Activated naive CD4-positive, alpha-beta T cell treated with anti-CD3 and anti-CD28 coated beads, Interleukin-2, amount 50 U/mL, for 16 hours (primary cell): Measurements from ENCODE around the gene NFS1.
"Not testable (repeated sequence)": the region's sequence is repeated elsewhere in the genome, so short reads cannot be mapped to it uniquely, and the experiment has no call there.

Experiments used
- DNase-seq: peaks from one replicate; pipeline ENCODE4 v3.0.0-alpha.2; 2020

The NFS1 gene

DNA sequence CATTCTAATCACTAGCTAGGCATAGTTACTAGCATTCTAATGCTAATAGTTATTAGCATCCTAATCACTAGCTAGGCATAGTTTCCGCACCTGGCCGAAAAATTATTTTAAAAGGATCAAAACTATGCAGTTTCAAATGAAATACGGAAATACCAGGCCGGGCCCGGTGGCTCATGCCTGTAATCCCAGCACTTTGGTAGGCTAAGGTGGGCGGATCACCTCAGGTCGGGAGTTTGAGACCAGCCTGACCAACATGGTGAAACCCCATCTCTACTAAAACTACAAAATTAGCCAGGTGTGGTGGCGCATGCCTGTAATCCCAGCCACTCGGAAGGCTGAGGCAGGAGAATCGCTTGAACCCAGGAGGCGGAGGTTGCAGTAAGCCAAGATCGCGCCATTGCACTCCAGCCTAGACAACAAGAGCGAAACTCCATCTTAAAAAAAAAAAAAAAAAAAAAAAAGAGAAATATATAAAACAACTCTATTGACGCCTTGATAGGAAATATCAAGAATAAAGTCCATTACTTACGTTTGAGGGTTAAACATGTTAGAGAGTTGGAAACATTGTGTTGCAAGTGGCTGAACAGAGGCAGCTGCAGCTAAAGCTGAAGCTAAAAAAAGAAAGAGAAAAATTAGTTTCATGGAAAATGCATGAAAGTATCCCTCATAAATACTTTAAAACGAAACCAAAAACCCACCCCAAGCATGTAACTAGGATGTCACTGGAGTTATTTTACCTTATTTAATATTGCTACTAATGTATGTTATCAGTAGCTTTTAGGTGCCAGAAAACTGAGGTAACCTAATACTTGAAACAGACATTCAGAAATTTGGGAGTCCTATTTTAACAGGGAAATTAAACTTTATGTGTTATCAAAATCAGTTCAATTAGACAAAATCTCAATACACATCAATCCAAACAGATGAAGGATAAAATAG lies 7.7 kb upstream of the NFS1 start:
- not testable (repeated sequence) for DNase-seq

GRCh38 chr20:35705894-35706293 lies 6.7 kb upstream of the NFS1 start:
- DNase-seq: not testable (repeated sequence)

GRCh38 chr20:35704514-35705261 lies 5.5 kb upstream of the NFS1 start:
- no peak for DNase-seq

DNA sequence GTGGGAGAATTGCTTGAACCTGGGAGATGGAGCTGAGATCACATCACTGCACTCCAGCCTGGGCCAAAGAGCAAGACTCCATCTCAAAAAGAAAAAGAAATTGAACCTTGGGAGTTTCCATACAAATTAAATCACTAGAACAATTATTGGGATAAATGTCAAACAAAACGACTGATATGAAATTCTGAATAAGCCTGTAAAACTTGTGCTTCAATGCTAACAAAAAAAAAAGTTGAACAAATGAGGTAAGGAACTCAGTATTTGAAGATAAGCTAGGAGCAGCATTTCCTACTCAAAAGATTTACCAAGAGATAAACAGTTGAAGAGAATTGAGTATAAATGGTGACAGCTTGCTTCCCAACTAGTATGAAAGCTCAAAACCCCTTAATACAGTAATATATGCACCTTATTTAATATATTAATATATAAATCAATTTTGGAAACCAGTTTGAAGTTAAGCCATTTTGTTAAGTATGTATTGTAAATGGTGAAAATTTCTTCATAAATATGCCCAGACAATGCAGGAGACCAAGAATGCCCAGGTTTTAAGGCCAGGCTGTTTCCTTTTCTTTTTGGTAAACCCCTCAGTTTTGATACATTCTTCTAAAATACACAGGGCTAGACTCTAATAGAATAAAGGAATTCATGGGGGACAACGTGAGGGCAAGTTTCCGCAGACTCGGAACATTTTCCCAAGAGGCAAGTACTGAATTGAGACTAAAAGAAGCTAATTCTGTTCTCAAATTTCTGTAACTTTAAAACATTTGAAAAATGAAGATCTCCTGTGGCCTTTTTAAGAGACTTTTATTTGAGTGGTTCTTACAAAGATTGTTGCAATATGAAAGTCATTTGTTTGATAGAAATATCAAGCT lies 3.9 kb upstream of the NFS1 start:
- no peak for DNase-seq

GRCh38 chr20:35702051-35702823 lies 3.1 kb upstream of the NFS1 start:
- DNase-seq: no peak

GRCh38 chr20:35700625-35701148 lies 1.5 kb upstream of the NFS1 start:
- DNase-seq: no peak

DNA sequence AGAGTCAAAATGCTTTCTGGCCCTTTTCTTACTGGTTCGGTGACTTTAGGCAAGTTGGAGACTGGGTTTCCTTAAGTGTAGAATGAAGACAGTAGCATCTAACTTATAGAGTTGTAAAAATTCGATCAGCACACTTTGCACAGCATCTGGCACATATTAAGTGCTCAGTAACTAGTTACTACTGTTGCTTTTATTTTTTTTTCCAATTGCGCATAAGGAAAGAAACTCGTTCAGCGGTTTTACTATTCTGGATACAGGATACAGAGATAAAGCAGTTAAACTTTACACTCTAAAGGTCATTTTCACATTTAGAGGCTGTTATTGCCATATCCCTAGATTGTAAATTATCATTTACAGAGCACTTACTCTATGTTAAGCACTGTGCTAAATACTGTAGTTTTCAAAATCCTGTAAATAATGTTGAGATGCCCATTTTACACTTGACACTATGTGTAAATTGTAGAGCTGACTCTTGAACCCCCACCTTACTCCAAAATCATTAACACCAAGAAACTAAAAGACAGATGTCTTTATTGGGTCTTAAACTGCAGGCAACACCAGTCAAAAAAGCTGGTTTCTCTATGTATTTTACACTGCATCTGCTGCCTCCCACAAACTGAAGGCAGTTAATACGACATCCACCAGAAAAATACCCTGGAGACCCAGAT lies 939 bp upstream of the NFS1 start:
- no peak for DNase-seq

- no peak for DNase-seq
Measured at GRCh38 chr20:35698298-35699126, 640 bp downstream of the NFS1 start.

DNA sequence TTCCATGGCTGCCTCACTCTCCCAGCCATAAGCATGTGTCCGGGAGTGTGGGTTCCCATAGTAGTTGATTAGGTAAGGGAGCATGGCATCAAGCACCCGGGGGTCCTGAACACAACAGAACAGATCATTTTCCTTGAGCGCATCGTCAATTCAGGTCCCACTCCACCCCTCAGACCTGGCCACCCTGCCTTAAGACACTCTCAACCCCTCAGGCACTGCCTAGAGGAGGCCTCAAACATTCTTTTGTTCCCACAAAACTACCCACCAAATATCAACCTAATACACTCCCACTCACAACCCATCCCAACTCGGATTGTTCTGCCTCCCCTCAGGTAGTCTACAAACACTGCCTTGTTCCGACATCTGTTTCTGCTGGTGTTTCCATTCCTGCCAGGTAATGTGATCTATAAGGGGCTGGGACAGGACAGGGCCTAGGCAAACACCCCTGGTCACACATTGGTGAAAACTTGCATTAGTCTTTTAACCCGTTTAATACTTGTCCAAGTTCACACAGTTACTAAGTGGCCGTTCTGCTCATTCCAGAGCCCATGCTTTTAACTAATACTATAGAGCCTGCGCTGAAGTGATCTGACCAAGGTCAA lies 1.4 kb downstream of the NFS1 start:
- DNase-seq: no peak

DNA sequence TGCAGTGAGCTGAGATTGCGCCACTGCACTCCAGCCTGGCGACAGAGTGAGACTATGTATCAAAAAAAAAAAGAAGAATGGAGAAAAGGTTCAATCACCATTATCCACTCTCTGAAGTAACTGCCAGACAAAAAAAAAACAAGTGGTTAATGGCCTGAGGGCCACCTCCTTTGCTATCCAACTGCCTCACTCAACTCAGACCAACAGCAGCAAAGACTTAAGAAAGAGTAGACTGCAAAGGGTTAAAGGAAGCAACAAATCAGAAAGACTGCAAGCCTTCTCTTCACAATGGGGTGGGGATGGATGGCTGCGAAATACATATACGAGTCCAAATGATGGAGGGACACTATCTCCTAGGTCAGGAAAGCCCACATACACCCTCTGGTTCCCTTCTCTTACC lies 3.2 kb downstream of the NFS1 start:
- no peak for DNase-seq

DNA sequence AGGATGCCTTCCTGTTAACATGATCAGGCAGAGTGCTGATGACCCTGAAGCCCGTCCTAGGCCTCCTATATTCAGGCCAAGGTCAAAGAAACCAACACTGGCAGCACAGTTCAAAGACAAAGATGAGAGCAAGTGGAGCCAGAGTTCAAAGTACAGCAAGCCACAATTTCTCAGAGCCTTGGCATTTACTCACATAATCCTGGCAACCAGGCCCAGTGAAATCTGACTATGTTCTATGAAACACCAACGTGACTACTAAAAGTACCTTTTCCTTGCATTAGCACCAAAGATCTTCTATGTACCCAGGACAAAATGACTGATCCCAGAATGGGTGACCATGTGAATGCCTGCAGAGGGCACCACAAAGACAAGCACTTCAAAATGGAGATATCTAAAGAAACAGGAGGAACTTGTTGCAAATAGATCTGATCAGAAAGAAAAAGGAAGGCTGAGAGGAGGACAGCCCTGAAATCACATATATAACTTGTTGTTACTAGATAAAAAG lies 3.9 kb downstream of the NFS1 start:
- DNase-seq: no peak

DNA sequence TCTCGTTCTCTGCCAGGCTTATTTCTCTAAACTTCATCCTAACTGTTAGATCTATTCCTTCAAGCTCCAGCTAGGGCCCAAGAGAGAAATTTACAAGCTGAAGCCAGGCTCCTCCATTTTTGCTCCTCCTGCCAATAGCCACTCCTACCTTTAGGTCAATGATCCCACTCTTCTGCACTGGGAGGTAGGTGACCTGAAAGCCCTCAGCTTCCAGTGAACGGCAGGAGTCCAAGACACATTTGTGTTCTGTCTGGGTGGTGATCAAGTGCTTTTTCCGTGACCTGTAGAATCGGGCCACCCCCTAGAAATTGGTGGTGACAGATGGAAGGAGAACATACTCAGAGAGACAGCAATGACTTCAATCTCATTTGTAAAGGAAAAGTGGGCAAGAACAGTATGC lies 8.9 kb downstream of the NFS1 start:
- DNase-seq: no peak

DNA sequence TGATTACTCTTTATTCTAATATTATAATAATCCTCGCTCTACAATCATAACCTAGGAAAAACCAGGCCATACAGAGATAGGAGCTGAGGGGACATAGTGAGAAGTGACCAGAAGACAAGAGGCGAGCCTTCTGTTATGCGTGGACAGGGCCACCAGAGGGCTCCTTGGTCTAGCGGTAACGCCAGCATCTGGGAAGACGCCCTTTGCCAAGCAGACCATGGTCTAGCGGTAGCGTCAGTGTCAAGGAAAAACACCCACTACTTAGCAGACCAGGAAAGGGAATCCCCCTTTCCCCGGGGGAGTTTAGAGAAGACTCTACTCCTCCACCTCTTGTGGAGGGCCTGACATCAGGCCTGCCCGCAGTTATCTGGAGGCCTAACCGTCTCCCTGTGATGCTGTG lies 12.3 kb downstream of the NFS1 start:
- DNase-seq: not testable (repeated sequence)

DNA sequence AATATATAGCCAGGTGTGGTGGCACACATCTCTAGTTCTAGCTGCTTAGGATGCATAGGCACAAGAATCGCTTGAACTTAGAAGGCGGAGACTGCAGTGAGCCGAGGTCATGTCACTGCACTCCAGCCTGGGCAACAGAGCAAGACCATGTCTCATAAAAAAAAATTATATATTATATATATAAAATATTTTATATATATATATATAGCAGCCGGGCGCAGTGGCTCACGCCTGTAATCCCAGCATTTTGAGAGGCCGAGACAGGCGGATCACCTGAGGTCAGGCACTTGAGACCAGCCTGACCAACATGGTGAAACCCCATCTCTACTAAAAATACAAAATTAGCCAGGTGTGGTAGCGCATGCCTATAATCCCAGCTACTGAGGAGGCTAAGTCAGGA lies 13.8 kb downstream of the NFS1 start:
- not testable (repeated sequence) for DNase-seq

- no peak for DNase-seq
Measured at GRCh38 chr20:35681960-35682359, 17.2 kb downstream of the NFS1 start.

DNA sequence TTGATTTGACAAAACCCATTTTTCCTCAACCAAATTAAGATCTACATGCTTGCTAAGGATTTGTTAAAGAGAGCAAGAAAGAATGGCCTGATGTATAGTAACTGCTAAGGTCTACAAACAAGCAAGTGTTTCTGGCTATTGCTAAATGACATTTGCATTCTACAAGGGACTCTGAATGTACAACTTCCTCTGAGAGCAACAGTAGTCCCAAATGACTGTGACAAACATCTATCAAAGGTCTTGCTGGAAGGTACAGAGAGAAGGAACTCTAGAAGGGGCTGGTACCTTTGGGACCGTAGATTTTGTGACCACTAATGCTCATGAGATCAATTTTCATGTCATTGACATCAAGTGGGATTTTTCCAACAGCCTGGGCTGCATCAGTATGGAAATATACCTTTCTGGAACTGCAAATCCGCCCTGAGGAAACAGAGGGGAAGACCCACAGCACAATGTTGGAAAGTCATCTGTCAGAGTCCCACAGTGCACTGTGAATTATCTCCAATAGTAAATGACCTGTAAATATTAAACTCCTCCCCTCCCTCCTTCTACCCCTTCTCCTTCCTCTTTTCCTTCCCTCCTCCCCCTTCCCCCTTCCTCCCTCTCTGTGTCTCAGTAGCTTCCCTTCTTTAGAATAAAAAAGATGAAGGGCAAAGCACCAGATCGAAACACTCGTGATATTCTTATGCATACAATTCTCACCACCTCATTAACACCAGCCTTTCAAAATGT lies 18.5 kb downstream of the NFS1 start:
- DNase-seq: no peak

- no peak for DNase-seq
Measured at GRCh38 chr20:35674921-35675320, 24.2 kb downstream of the NFS1 start.

GRCh38 chr20:35673884-35674283 lies 25.3 kb downstream of the NFS1 start:
- no peak for DNase-seq

GRCh38 chr20:35669681-35670080 lies 29.5 kb downstream of the NFS1 start:
- DNase-seq: no peak
